IMR-90 (cell line): ENCODE measurements around the gene CACNA2D4. TPM values are rescaled to one million over a fixed set of nuclear protein-coding genes. Genes with fewer than 3 reads are reported as not detected.

Experiments used
- ATAC-seq: fragments of 200-7000 bp; cut with Tn5 transposase; 2 replicates; pipeline ENCODE4 v1.9.1; 2020; ENCODE audit warnings: low read depth, mild to moderate bottlenecking, moderate library complexity
- BruUV-seq: library from RNA; stranded (reverse); fragments of 400-500 nt; replicated peaks from 2 replicates; lab custom pipeline; 2021; lab: Mats Ljungman, UMichigan
- CTCF ChIA-PET: fragments of 300-600 bp; formaldehyde crosslinking; extraction: SDS; loops from one replicate; lab custom pipeline; 2021; ENCODE audit warnings: antibody characterized with exemption; lab: Yijun Ruan, JAX
- POLR2A ChIA-PET: fragments of 300-600 bp; sonication (Branson Sonifier 250); formaldehyde crosslinking; loops from one replicate; lab custom pipeline; 2022; ENCODE audit warnings: antibody characterized with exemption; ENCODE audit not compliant: unreplicated experiment; lab: Charles Lee
- DNase-seq: peaks from one replicate; pipeline ENCODE4 v3.0.0; 2013
- H2AFZ ChIP-seq: replicated peaks from 2 replicates; pipeline ENCODE3; 2013; ENCODE audit warnings: low read length, mild to moderate bottlenecking; ENCODE audit not compliant: poor library complexity
- H2AK5ac ChIP-seq: 2 replicates; pipeline ENCODE4 v1.6.1; 2013; ENCODE audit warnings: low read depth, low read length, inconsistent platforms
- H2AK9ac ChIP-seq: replicated peaks from 2 replicates; pipeline ENCODE3; 2013; ENCODE audit warnings: mild to moderate bottlenecking, low read depth, low read length, moderate library complexity; ENCODE audit not compliant: poor library complexity
- H2BK120ac ChIP-seq: 2 replicates; pipeline ENCODE4 v1.6.1; 2013; ENCODE audit warnings: low read depth, low read length, inconsistent platforms
- H2BK15ac ChIP-seq: 3 replicates; pipeline ENCODE4 v1.6.1; 2013; ENCODE audit warnings: low read depth, low read length, inconsistent platforms
- H2BK20ac ChIP-seq: 2 replicates; pipeline ENCODE4 v1.6.1; 2013; ENCODE audit warnings: low read depth, mild to moderate bottlenecking, inconsistent platforms, low read length, moderate library complexity
- H2BK5ac ChIP-seq: 2 replicates; pipeline ENCODE4 v1.6.1; 2013; ENCODE audit warnings: mild to moderate bottlenecking, low read depth, low read length, inconsistent platforms; ENCODE audit not compliant: poor library complexity, severe bottlenecking
- H3K14ac ChIP-seq: replicated peaks from 2 replicates; pipeline ENCODE4 v1.6.1; 2013; ENCODE audit warnings: low read depth, low read length, inconsistent platforms
- H3K18ac ChIP-seq: 2 replicates; pipeline ENCODE4 v1.6.1; 2013; ENCODE audit warnings: low read depth, low read length, control low read depth
- H3K23ac ChIP-seq: 2 replicates; pipeline ENCODE4 v1.6.1; 2013; ENCODE audit warnings: low read depth, low read length, inconsistent platforms
- H3K27ac ChIP-seq: 2 replicates; pipeline ENCODE4 v1.5.1; 2013; ENCODE audit warnings: mild to moderate bottlenecking, control low read depth, low read length; ENCODE audit not compliant: insufficient read depth
- H3K27me3 ChIP-seq: 2 replicates; pipeline ENCODE4 v1.6.1; 2013; ENCODE audit warnings: low read length; ENCODE audit not compliant: control insufficient read depth, insufficient read depth
- H3K36me3 ChIP-seq: 2 replicates; pipeline ENCODE4 v1.6.1; 2013; ENCODE audit warnings: low read length, mixed read lengths; ENCODE audit not compliant: control insufficient read depth, insufficient read depth
- H3K4ac ChIP-seq: 2 replicates; pipeline ENCODE4 v1.6.1; 2013; ENCODE audit warnings: low read depth, low read length, inconsistent platforms
- H3K4me1 ChIP-seq: 2 replicates; pipeline ENCODE4 v1.6.1; 2013; ENCODE audit warnings: low read length, mixed read lengths; ENCODE audit not compliant: control insufficient read depth, insufficient read depth
- H3K4me2 ChIP-seq: 2 replicates; pipeline ENCODE4 v1.6.1; 2013; ENCODE audit warnings: low read depth, mild to moderate bottlenecking, control low read depth, low read length, moderate library complexity
- H3K4me3 ChIP-seq: 2 replicates; pipeline ENCODE4 v1.5.1; 2013; ENCODE audit warnings: low read depth, mild to moderate bottlenecking, control low read depth, low read length, moderate library complexity; ENCODE audit not compliant: insufficient read depth
- H3K56ac ChIP-seq: 2 replicates; pipeline ENCODE4 v1.6.1; 2013; ENCODE audit warnings: low read length, inconsistent platforms; ENCODE audit not compliant: insufficient read depth; ENCODE audit errors: extremely low read depth
- H3K79me1 ChIP-seq, 2 experiments: 2 replicates each; pipeline ENCODE4 v1.6.1; 2013; ENCODE audit warnings: low read length in 2 of 2, inconsistent platforms in 1 of 2, low read depth in 1 of 2
- H3K9ac ChIP-seq: 2 replicates; pipeline ENCODE4 v1.6.1; 2013; ENCODE audit warnings: low read depth, low read length, control low read depth
- H3K9me1 ChIP-seq: 2 replicates; pipeline ENCODE4 v1.6.1; 2013; ENCODE audit warnings: low read length, inconsistent platforms; ENCODE audit not compliant: insufficient read depth
- H3K9me3 ChIP-seq: 2 replicates; pipeline ENCODE4 v1.6.1; 2013; ENCODE audit warnings: low read length; ENCODE audit not compliant: control insufficient read depth, insufficient read depth
- H4K20me1 ChIP-seq: 2 replicates; pipeline ENCODE4 v1.6.1; 2013; ENCODE audit warnings: low read length, inconsistent platforms; ENCODE audit not compliant: insufficient read depth
- H4K5ac ChIP-seq: 2 replicates; pipeline ENCODE4 v1.6.1; 2013; ENCODE audit warnings: mild to moderate bottlenecking, low read depth, low read length, control low read depth
- H4K8ac ChIP-seq, 2 experiments: 2 replicates each; pipeline ENCODE4 v1.6.1; 2013; ENCODE audit warnings: low read depth in 2 of 2, low read length in 2 of 2, control low read depth in 1 of 2, inconsistent platforms in 1 of 2
- H4K91ac ChIP-seq: 2 replicates; pipeline ENCODE4 v1.6.1; 2013; ENCODE audit warnings: low read depth, low read length, inconsistent platforms; ENCODE audit not compliant: insufficient read depth
- POLR2A ChIP-seq: IDR thresholded peaks from 2 replicates; pipeline ENCODE4 v1.6.1; 2012; ENCODE audit warnings: mild to moderate bottlenecking, low read depth, low read length
- RCOR1 ChIP-seq: IDR thresholded peaks from 2 replicates; pipeline ENCODE4 v1.6.1; 2012; ENCODE audit warnings: mild to moderate bottlenecking, low read length, improper control_type of control experiment; ENCODE audit not compliant: insufficient replicate concordance
- WGBS, 2 experiments: methylation state at CpG; one replicate each; pipeline versions ENCODE4 v1.1.5 to v1.1.7; 2013; ENCODE audit warnings: missing lambda C conversion rate in 2 of 2; ENCODE audit not compliant: insufficient read length in 1 of 2; ENCODE audit errors: extremely low coverage in 2 of 2; 5-methylcytosine and 5-hydroxymethylcytosine counted together
- dilution Hi-C: fragments of 300-500 bp; cut with HindIII; formaldehyde crosslinking; loops from one replicate; pipeline ENCODE4 v1.14.3; 2018; ENCODE audit warnings: low sequenced_read_pairs; ENCODE audit not compliant: unreplicated experiment
- in situ Hi-C: fragments of 300-500 bp; cut with MboI; formaldehyde crosslinking; loops from 3 replicates; pipeline ENCODE4 v1.14.3; 2019; ENCODE audit warnings: low sequenced_read_pairs, inconsistent platforms, mixed read lengths
- intact Hi-C: fragments of 100-400 bp; cut with micrococcal nuclease; formaldehyde crosslinking; loops from 2 replicates; pipeline ENCODE4 v1.10.0; 2022
- polyA plus RNA-seq, 3 experiments: library from polyadenylated mRNA; depleted of rRNA; stranded (reverse); fragments of >200 nt; gene quantifications; 2 replicates each; pipeline ENCODE4 v1.2.3, GENCODE V29; 2012; ENCODE audit warnings: low replicate concordance in 1 of 3
- total RNA-seq: library from RNA; depleted of rRNA; stranded (reverse); fragments of >200 nt; gene quantifications from 2 replicates; pipeline ENCODE4 v1.2.3, GENCODE V29; 2012

Gene CACNA2D4
- total and polyA plus RNA-seq, 2 of the 4 experiments (the other 2 are of a cell fraction): 0.18 to 0.22 TPM

DNA sequence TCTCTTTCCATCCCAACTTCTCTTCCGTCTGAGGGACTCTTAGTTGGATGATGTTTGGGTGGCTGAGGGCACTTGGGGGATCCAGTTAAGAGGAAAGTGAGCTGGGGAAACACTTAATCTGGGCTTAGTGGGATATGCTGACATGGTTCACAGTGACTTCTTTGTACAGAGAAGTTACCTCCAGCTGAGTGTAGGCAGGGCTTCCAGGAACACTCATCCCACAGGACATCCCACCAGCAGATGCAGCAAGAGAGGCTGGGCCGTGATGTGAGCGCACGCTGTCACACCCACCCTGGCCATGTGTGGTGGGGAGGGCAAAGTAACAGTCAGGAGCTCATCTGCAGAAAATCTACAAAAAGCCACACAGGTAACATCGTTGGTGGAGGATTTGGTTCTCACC, 832 bp upstream of the CACNA2D4 start:
- dilution Hi-C loops: no loop called here

More for the DNA sequence above, 832 bp upstream of the CACNA2D4 start:
- Histone ChIP-seq H3K4me2 (no peak overlapping the region), H3K27ac (no peak overlapping the region), H4K91ac (no peak overlapping the region), H3K36me3 (no peaks in the 10 kb centered on the region), H2BK15ac (no peak overlapping the region), H2BK20ac (no peak overlapping the region), H2AFZ (no peak overlapping the region), H4K8ac (no peak overlapping the region), H2AK9ac (no peak overlapping the region), H4K5ac (no peak overlapping the region), H3K4ac (no peak overlapping the region), H3K9me3 (no peaks in the 10 kb centered on the region), H3K9me1 (no peaks in the 10 kb centered on the region), H3K56ac (no peak overlapping the region), H3K9ac (no peak overlapping the region), H4K20me1 (no peaks in the 10 kb centered on the region), H3K27me3 (peaks cover 66% of the 10 kb centered on the region), H3K23ac (no peak overlapping the region), H2AK5ac (no peak overlapping the region), H3K14ac (no peak overlapping the region), H3K4me3 (no peak overlapping the region), H2BK5ac (no peak overlapping the region), H3K79me1 (no peaks in the 10 kb centered on the region), H3K4me1 (no peaks in the 10 kb centered on the region), H2BK120ac (no peak overlapping the region), H3K18ac (no peak overlapping the region)
- TF ChIP-seq POLR2A (no peak), RCOR1 (no peak)
- ChIA-PET CTCF (no interaction called here), POLR2A (no interaction called here)
- BruUV-seq: no TSS peak
- DNase-seq: no peak
- intact Hi-C loops: no loop called here
- ATAC-seq: no peak
- in situ Hi-C loops: no loop called here
- WGBS, 2 experiments: no CpG with 5 or more reads among the region's 5 CpGs
